ENCODE measurements around the gene RXRA. TPM values are rescaled to one million over a fixed set of nuclear protein-coding genes. Genes with fewer than 3 reads are reported as not detected.

RXRA gene
- total and polyA plus RNA-seq, 2 of the 13 experiments (the other 11 are each of a cell fraction or from before 2014, with no cell fraction given): 18.9 to 29.2 TPM

DNA sequence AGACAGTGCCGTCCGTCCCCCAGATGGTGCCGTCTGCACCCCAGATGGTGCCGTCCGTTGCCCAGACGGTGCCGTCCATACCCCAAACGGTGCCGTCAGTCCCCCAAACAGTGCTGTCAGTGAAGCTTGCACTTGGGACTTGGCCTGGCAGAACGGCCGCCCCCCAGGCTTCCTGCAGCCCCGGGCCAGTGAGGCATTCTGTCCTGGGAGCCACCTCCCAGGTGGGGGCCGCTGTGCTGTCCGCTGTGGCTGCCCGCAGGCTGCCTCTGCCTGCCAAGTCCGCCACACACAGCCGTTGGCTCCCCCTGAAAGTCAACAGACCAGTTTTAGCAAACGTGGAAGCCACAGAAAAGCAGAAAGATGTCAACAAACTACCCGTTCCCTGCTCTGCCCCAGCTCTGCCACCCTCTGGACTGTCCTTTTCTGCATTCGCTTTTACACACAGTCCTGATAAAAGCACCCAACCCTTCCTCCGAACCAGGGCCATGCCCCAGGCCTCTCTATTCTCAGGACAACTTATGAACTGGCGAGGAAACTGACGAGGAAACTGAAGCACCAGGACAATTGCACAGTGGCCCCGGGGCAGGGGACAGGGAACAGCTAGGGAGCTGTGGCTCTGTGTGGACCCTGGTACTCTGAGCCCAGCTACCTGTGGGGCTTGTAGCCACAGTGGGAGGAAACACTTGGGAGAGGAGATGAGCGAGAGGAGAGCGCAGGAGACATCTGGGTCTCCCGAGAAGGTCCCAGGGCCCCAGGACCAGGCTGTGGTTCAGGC, 39.6 kb upstream of the RXRA start (continued):
- TF ChIP-seq, protein P1, sequence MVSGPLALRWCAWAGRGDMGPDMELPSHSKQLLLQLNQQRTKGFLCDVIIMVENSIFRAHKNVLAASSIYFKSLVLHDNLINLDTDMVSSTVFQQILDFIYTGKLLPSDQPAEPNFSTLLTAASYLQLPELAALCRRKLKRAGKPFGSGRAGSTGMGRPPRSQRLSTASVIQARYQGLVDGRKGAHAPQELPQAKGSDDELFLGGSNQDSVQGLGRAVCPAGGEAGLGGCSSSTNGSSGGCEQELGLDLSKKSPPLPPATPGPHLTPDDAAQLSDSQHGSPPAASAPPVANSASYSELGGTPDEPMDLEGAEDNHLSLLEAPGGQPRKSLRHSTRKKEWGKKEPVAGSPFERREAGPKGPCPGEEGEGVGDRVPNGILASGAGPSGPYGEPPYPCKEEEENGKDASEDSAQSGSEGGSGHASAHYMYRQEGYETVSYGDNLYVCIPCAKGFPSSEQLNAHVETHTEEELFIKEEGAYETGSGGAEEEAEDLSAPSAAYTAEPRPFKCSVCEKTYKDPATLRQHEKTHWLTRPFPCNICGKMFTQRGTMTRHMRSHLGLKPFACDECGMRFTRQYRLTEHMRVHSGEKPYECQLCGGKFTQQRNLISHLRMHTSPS (CRISPR knock-in tag; IDR thresholded peaks at IDR 0.05; ENCODE audit: low read depth): peak; percentile 26; the same call in 1 of the 2 replicates
- 0 out of 2 replicates have a peak, but pooled peaks have one; percentile 16 for TF ChIP-seq ZNF646 (CRISPR knock-in tag; IDR thresholded peaks at IDR 0.05)
